HG03571 (cell line): ENCODE data around the gene TNRC6B.
"Not testable (repeated sequence)": the region's sequence is repeated elsewhere in the genome, so short reads cannot be mapped to it uniquely, and the experiment has no call there.

ENCODE experiments used
- ATAC-seq: cut with Tn5 transposase; IDR thresholded peaks from one replicate; pipeline ENCODE4 v1.9.1; 2021; ENCODE audit not compliant: unreplicated experiment

The TNRC6B gene

GRCh38 chr22:40183029-40183581 is 5.4 kb downstream of the TNRC6B start:
- no peak for ATAC-seq

GRCh38 chr22:40183603-40184002 is 5.9 kb downstream of the TNRC6B start:
- ATAC-seq, result not testable (repeated sequence)

GRCh38 chr22:40187389-40187788 is 9.7 kb downstream of the TNRC6B start:
- ATAC-seq, result no peak

DNA sequence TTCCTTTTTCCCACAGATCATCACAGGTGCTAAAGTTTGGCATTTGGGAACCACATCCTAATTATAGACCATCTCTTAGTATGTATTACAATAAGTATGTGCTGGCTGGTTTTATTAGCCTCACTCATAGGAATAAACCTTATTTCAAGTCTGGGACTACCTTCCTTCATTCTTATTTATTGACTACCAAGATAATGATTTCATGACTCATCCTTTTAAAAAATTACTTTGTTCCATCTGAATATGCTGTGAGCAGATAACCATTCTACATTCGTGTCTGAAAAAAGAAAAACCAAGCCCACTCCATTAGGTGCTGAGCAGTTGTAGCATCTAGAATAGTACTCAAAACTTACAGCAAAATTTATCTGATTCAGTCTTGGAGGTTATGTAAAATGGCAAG is 12.3 kb downstream of the TNRC6B start:
- no peak for ATAC-seq

- no peak for ATAC-seq
These were observed 12.8 kb downstream of the TNRC6B start for GRCh38 chr22:40190501-40190900.

DNA sequence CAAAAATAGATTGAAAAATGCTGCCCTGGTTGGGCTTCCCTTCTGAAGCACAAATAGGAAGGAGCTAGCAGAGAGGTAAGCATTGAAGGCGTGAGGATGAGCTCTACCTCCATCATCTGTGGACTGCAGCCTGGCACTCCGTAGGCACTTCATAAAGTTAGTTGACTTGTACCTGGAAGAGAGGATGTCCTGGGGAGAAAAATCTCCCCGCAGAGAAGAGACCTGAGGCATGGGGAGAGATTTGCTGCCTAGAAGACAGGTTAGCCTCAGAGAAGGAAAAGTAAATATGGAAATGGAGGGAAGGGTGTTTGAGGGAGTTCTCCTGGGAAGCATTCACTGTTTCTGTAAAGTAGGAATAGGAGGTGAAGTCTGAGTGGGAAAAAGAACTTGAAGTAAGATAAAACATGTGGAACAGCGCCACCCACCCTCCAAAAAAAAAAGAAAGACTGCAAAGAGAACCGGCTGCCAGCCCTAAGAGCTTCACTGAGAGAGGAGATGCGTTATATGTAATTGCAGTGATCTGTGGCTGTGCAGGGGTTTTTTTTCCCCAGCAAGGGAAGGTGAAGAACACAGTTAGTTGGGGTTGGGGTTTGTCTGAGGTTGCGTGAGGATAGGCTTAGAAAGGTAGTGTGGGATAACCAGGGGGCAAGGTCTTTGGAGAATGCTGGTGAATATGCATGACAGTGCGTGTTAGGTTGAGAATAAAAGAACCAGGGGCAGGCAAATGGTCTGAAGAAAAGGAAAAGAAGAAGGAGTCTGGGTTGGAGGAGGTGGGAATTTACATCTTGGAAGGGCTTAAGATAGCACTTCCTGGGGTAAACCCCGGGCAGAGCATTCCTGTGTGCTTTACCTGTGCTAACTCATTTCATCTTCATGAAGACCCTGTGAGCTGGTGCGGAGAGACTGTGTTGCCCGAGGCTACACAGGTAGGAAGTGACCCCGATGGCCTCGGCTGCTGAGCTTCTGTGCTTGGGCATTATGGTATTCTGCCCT is 16.0 kb downstream of the TNRC6B start:
- ATAC-seq, result no peak

DNA sequence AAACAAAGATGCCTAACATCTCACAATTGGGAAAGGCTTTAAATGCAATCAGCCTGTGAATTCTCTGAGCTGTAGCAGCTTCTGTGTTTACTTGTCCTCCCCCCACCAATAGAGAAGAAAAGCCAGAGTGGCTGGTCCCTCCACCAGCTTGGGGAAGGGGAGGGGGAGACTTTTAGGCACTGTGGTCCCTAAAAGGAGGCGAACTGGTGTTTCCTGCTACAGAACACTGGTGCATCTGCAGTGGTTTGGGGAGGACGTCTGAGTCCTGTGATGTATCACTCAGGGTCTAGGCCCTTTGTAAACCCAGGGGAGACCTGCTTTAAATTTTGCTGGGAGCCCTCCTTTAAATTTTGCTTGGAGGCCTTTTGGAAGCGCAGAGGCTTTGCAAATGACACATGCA is 16.9 kb downstream of the TNRC6B start:
- ATAC-seq, result no peak

DNA sequence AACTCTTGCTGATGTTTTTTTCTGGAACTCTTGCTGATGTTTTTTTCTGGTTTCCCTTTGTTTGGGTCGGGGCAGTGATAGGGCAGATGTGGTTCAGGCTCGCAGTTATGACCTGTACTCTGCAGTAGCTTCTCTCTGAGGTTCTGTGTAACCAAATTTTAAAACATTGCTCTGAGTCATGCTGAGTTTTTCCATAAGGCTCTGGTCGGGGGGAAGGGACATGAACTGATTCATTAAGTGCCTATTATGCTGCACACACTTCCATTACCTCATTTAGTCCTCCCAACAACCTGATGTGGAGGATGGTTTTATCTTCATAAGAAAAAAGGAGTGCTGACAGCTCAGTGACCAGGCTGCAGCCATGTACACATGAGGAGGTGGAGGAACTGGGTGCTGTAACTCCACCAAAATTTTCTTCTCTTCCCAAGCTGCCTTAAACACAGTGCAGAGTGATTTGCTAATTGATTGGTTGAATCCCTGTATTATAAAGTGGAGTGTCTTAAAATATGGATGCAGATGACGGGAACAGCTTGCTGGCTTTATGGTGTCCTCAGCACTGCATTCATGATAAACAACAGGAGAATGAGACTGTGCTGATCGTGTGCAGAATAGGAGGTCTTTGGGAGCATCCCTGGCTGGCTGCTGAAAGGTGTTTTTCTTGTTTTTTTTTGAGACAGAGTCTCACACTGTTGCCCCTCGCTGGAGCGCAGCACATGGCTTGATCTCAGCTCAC is 19.1 kb downstream of the TNRC6B start:
- ATAC-seq, result no peak

DNA sequence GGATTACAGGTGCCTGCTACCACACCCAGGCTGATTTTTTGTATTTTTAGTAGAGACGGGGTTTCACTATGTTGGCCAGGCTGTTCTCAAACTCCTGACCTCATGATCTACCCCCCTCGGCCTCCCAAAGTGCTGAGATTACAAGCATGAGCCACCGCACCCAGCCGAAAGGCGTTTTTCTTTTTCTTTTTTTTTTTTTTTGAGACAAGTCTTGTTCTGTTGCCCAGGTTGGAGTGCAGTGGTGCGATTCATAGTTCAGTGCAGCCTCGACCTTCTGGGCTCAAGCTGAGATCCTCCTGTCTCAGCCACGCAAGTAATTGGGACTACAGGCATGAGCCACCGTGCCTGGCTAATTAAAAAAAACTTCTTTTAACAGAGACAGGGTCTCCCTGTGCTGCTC is 19.7 kb downstream of the TNRC6B start:
- not testable (repeated sequence) for ATAC-seq

- no peak for ATAC-seq
These were observed 21.0 kb downstream of the TNRC6B start for GRCh38 chr22:40198733-40199132.

DNA sequence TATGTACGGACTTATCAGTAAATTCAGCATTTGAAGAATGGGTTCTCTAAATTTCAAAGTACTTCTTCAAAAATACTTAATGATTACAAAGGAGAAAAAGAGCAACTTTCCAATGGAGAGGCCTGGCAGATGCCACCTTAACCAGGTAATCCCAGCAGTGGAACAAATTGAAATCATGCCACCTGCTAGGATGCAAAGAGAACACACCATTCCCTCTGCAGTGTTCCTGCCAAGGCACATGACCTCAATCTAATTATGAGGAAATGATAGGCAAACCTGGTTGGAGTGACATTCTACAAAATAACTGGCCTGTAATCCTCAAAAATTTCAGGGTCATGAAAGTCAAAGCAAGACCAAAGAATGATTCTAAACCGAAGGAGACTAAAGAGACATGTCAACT is 21.5 kb downstream of the TNRC6B start:
- no peak for ATAC-seq

DNA sequence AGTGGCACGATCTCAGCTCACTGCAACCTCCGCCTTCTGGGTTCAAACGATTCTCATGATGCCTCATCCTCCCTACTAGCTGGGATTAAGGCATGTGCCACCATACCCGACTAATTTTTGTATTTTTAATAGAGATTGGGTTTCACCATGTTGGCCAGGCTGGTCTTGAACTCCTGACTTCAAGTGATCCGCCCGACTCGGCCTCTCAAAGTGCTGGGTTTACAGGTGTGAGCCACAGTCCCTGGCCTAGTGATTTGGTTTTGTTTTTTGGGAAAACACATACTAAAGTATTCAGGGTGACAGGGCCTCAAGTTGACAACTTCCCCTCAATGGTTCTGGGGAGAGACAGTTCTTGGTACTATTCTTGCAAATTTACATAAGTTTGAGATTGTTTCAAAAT is 22.1 kb downstream of the TNRC6B start:
- ATAC-seq, result no peak

DNA sequence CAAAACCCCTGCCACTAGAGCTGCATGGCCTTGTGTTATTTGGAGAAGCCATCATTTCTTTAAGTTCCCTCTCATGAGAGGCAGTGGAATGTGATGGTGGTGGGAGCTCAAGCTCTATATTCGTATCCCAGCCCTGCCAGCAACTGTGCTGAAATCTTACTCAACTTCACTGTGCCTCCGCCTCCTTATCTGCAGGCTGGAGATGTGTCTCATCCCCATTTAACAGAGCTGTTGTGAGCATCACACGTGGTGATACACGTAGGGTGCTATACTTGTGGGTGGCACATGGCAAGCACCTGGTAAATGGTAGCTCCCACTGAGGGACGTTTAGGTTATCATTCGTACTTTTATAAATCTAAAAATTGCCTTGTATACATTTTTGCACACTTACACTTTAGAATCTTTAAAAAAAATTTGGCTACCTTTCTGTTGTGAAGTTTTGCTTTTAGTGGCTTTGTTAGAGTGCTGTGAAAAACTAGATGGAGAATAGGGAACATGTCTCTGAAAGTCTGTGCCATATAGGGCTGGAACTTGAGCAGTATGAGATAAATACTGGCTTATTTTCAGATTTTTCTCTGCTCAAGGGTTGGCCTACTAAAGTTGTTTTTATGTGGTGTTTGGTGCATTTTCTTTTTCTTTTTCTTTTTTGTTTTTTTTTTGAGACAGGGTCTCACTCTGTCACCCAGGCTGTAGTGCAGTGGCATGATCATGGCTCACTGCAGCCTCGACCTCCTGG is 23.2 kb downstream of the TNRC6B start:
- no peak for ATAC-seq

DNA sequence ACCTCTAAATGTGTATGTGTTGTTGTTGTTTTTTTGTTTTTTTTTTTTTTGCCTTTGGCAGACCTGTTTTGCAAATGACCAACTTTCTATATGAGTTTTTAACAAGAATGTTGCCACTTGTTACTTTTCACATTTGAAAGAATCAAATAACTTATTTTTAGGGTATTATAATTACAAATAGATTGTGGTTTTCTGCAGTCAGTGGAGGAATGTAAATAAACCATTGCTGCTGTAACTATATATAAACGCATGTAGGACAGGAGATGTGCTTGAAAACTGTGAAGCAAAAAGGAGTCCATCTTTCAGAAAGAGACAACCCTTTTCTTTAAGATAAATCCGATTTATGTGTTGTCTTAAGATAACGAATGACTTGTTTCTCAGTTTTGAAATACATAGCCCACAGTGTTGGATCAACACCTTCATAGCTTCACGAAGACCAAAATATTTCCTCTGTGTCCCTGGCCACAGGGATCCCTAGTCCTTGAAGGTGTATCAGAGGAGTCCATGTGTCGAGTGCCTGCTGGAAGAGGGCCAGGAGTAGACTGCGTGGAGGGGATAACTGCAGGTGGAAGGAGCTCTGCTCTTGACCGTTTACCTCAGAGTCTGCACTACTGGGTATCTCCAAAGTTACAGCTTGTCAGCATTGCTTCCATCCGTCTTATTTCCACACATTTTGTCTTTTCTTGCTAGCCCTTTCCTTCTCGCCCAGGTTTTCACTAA is 24.7 kb downstream of the TNRC6B start:
- ATAC-seq, result no peak

DNA sequence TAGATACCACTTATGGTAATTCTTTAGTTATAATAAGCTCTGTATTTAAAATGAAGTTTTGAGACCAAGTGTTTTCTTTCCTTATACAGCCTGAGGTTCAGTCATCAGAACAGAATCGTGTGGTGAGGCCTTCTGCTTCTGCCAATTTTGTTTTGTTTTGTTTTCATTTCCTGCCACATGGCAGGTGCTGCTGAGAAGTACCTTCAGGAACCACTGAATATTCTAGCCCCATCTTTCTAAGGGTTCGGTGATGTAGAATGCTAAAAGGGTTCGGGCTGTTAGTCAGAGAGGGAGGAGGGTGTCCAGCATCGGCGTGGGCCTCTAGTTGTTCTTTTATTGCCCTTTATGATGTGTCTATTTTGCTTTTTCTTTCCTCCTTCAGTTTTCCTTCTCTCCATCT is 25.8 kb downstream of the TNRC6B start:
- ATAC-seq, result no peak

DNA sequence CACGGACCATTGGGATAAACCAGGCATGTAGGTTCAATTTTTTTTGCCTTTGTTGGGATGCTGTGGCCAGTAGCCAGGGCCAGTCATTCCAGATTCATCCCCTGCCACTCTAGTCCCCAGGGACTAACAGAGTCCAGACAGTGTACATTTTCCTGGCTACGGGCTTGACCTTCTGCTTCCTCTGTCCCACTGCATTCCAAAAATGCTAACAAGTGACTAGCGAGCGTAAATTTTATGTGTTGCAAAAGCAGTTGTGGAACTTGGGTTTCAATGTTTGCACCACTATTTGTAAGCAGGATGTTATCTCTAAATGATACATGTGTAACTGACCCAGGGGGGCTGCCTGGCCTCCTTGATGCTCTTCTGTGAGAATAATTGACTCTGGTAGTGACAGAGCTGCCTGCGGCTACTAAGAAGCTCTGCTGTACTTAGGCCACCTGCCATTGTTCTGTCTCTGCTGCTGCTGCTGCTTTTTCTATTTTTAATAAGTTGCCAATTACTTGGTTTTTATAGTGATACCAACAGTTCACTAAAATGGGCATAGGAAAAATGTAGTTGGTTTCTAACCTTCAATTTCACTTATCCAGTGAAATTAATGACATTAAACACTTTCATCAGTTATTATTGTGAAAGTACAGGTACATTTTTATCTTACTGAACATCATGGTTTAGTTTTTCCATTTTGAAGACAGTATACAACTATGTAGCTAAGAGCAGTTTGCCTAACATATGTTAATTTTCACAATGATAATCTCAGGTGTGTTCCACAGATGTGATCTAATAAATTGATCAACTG is 26.8 kb downstream of the TNRC6B start:
- no peak for ATAC-seq

DNA sequence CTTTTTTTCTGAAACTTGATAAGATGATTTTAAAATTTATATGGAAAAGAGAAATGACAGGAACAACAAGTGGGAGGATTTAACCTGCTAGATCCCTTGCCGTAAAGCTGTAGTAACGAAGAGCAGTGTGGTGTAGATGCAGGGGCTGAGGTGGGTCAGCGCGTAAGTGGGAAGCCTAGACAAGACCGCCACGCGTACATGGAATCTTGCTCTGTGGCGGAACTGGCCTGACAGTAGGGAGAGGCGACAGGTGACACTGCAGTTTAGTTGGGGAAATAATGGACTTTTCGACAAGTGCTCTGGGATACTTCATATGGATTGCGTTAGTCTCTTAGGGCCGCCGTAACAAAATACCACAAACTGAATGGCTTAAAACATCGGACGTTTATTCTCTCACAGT is 28.8 kb downstream of the TNRC6B start:
- ATAC-seq, result no peak

- peak; percentile 71 for ATAC-seq
These were observed 33.1 kb downstream of the TNRC6B start for GRCh38 chr22:40210818-40211217.

- ATAC-seq, result no peak
These were observed 33.8 kb downstream of the TNRC6B start for GRCh38 chr22:40211476-40212054.
